ENCODE measurements around the gene PPP2R5C. TPM values are rescaled to one million over a fixed set of nuclear protein-coding genes. Genes with fewer than 3 reads are reported as not detected.

Gene PPP2R5C
- total and polyA plus RNA-seq, 2 of the 8 experiments (the other 6 are each of a cell fraction or from before 2014, with no cell fraction given): 49.6 to 95.9 TPM

DNA sequence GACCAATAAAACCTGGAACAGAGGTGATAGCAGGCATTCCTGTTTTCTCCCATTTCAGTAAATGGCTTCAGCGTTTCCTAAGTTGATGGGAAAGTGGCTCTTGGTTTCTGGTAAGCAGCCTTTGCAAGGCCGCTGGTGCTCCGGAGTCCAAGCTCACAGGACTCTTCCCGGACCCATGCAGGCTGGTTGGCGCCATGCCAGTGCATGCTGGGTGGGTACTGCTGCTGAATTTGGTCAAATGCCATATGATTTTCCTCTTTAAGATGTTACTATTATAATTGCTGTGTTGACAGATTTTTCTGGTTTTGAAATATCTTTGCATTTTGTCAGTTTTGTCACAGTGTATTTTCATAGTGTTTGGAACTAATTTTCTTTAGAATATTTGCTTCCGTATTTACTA lies 27.7 kb downstream of the PPP2R5C start (continued):
- TF ChIP-seq, protein P1, sequence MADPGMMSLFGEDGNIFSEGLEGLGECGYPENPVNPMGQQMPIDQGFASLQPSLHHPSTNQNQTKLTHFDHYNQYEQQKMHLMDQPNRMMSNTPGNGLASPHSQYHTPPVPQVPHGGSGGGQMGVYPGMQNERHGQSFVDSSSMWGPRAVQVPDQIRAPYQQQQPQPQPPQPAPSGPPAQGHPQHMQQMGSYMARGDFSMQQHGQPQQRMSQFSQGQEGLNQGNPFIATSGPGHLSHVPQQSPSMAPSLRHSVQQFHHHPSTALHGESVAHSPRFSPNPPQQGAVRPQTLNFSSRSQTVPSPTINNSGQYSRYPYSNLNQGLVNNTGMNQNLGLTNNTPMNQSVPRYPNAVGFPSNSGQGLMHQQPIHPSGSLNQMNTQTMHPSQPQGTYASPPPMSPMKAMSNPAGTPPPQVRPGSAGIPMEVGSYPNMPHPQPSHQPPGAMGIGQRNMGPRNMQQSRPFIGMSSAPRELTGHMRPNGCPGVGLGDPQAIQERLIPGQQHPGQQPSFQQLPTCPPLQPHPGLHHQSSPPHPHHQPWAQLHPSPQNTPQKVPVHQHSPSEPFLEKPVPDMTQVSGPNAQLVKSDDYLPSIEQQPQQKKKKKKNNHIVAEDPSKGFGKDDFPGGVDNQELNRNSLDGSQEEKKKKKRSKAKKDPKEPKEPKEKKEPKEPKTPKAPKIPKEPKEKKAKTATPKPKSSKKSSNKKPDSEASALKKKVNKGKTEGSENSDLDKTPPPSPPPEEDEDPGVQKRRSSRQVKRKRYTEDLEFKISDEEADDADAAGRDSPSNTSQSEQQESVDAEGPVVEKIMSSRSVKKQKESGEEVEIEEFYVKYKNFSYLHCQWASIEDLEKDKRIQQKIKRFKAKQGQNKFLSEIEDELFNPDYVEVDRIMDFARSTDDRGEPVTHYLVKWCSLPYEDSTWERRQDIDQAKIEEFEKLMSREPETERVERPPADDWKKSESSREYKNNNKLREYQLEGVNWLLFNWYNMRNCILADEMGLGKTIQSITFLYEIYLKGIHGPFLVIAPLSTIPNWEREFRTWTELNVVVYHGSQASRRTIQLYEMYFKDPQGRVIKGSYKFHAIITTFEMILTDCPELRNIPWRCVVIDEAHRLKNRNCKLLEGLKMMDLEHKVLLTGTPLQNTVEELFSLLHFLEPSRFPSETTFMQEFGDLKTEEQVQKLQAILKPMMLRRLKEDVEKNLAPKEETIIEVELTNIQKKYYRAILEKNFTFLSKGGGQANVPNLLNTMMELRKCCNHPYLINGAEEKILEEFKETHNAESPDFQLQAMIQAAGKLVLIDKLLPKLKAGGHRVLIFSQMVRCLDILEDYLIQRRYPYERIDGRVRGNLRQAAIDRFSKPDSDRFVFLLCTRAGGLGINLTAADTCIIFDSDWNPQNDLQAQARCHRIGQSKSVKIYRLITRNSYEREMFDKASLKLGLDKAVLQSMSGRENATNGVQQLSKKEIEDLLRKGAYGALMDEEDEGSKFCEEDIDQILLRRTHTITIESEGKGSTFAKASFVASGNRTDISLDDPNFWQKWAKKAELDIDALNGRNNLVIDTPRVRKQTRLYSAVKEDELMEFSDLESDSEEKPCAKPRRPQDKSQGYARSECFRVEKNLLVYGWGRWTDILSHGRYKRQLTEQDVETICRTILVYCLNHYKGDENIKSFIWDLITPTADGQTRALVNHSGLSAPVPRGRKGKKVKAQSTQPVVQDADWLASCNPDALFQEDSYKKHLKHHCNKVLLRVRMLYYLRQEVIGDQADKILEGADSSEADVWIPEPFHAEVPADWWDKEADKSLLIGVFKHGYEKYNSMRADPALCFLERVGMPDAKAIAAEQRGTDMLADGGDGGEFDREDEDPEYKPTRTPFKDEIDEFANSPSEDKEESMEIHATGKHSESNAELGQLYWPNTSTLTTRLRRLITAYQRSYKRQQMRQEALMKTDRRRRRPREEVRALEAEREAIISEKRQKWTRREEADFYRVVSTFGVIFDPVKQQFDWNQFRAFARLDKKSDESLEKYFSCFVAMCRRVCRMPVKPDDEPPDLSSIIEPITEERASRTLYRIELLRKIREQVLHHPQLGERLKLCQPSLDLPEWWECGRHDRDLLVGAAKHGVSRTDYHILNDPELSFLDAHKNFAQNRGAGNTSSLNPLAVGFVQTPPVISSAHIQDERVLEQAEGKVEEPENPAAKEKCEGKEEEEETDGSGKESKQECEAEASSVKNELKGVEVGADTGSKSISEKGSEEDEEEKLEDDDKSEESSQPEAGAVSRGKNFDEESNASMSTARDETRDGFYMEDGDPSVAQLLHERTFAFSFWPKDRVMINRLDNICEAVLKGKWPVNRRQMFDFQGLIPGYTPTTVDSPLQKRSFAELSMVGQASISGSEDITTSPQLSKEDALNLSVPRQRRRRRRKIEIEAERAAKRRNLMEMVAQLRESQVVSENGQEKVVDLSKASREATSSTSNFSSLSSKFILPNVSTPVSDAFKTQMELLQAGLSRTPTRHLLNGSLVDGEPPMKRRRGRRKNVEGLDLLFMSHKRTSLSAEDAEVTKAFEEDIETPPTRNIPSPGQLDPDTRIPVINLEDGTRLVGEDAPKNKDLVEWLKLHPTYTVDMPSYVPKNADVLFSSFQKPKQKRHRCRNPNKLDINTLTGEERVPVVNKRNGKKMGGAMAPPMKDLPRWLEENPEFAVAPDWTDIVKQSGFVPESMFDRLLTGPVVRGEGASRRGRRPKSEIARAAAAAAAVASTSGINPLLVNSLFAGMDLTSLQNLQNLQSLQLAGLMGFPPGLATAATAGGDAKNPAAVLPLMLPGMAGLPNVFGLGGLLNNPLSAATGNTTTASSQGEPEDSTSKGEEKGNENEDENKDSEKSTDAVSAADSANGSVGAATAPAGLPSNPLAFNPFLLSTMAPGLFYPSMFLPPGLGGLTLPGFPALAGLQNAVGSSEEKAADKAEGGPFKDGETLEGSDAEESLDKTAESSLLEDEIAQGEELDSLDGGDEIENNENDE (IDR thresholded peaks at IDR 0.05; ENCODE audit: insufficient replicate concordance, low read length): no peak
- TF ChIP-seq KDM5A (IDR thresholded peaks at IDR 0.05; ENCODE audit: low read length): no peak
- no peak for TF ChIP-seq CEBPB (IDR thresholded peaks at IDR 0.05; ENCODE audit: low read depth, low read length)
- no peak for TF ChIP-seq SRF (IDR thresholded peaks at IDR 0.05; ENCODE audit: low read depth, low read length)
